Mesothelial cell of epicardium (in vitro differentiated cells): Measurements from ENCODE around the gene EVL. TPM values are rescaled to one million over a fixed set of nuclear protein-coding genes. Genes with fewer than 3 reads are reported as not detected.

Experiments used
- DNase-seq, 2 experiments: peaks; one replicate each; pipeline ENCODE4 v3.0.0; 2021; ENCODE audit warnings: low spot score in 2 of 2; ENCODE audit not compliant: unreplicated experiment in 2 of 2
- H3K27ac Mint-ChIP-seq: 2 replicates; pipeline ENCODE4 v1.8.0; 2021; ENCODE audit warnings: mixed read lengths
- H3K27me3 Mint-ChIP-seq: 2 replicates; pipeline ENCODE4 v1.8.0; 2021; ENCODE audit warnings: low read depth, mixed read lengths
- H3K36me3 Mint-ChIP-seq: 2 replicates; pipeline ENCODE4 v1.8.0; 2021; ENCODE audit warnings: mixed read lengths
- H3K4me1 Mint-ChIP-seq: 2 replicates; pipeline ENCODE4 v1.8.0; 2021; ENCODE audit warnings: mixed read lengths
- H3K4me3 Mint-ChIP-seq: 2 replicates; pipeline ENCODE4 v1.8.0; 2021; ENCODE audit warnings: mild to moderate bottlenecking, moderate library complexity, mixed read lengths
- H3K9me3 Mint-ChIP-seq: 2 replicates; pipeline ENCODE4 v1.8.0; 2021; ENCODE audit warnings: mixed read lengths
- total RNA-seq: library from RNA; stranded (reverse); gene quantifications from 3 replicates; pipeline ENCODE4 v1.2.1, GENCODE V29; 2021
- TF ChIP-seq, protein P1 (sequence below): fragments of 200-600 bp; sonication (generic); IDR thresholded peaks from one replicate; pipeline ENCODE4 v1.5.0; 2021; ENCODE audit warnings: antibody characterized with exemption; ENCODE audit not compliant: unreplicated experiment

The EVL gene
- total RNA-seq, 1 donor from 2014 or later = 250 TPM

DNA sequence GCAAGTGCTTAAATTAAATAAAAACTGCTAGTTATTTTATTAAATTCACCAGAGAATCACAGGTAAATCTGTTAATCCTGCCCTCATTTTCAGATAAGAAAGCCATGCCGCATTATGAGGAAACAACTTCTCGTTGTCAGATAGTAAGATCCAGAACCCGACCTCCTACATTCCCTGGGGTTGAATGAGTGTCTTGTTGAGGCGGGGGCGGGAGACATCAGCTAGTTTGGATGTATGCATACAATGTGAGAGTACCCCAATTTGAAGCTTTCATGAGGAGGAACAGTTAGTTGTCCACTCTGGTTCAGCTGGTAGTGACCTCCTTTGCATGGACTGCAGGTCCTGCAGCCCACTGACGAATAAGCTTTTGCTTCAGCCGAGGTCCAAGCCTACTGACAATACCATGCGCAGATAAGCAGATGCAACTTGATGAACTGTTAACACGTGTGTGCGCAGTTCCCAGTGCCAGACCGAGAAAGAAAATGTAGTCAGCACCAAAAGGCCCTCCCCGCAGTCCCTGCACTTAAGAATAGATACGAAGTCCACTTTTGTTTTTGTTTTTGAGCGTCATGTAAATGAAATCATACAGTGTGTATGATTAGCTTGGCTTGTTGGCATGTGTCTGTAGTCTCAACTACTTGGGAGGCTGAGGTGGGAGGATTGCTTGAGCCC lies 34.9 kb downstream of the EVL start:
- TF ChIP-seq, protein P1, sequence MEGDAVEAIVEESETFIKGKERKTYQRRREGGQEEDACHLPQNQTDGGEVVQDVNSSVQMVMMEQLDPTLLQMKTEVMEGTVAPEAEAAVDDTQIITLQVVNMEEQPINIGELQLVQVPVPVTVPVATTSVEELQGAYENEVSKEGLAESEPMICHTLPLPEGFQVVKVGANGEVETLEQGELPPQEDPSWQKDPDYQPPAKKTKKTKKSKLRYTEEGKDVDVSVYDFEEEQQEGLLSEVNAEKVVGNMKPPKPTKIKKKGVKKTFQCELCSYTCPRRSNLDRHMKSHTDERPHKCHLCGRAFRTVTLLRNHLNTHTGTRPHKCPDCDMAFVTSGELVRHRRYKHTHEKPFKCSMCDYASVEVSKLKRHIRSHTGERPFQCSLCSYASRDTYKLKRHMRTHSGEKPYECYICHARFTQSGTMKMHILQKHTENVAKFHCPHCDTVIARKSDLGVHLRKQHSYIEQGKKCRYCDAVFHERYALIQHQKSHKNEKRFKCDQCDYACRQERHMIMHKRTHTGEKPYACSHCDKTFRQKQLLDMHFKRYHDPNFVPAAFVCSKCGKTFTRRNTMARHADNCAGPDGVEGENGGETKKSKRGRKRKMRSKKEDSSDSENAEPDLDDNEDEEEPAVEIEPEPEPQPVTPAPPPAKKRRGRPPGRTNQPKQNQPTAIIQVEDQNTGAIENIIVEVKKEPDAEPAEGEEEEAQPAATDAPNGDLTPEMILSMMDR = no peak
- Mint-ChIP-seq H3K36me3 (peaks cover 17% of the 10 kb centered on the region), H3K9me3 (no peaks in the 10 kb centered on the region), H3K4me1 (peaks cover 20% of the 10 kb centered on the region), H3K4me3 (no peak overlapping the region), H3K27me3 (no peaks in the 10 kb centered on the region), H3K27ac (no peak overlapping the region)
- no peak for DNase-seq

DNA sequence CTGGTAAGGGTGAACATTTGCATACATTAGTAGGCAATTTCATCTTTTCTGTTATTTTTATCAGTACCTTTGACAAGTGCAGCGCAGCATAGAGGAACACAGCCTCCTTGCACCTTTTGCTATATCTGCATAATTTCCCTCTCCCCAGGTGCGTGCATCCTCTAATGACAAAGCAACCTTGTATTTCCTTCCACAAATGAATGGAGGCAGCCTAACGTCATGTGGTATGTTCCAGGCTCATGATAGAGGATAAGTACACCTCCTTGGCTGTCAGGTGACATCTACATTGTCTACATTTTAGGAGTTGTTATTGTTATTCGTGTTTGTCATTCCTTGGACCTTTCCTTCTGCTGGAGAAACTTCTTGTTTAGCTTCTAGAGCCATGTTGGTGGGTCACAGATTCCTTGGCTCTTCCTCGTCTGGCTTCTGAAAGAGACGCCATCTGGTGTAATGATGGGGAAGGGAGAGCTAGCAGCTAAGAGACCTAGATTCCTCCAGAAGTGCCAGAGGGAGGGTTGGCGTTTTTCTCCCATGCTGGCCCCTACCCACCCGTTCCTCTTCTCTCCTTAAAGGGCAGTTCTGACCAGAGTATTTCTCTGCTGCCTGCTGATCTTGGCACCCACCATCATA lies 37.0 kb downstream of the EVL start:
- no peak overlapping the region for H3K27ac Mint-ChIP-seq
- DNase-seq = no peak
- H3K36me3 Mint-ChIP-seq = peaks cover 15% of the 10 kb centered on the region
- TF ChIP-seq, protein P1 = no peak
- no peaks in the 10 kb centered on the region for H3K9me3 Mint-ChIP-seq
- no peak overlapping the region for H3K4me3 Mint-ChIP-seq
- no peaks in the 10 kb centered on the region for H3K27me3 Mint-ChIP-seq
- peaks cover 20% of the 10 kb centered on the region for H3K4me1 Mint-ChIP-seq

DNA sequence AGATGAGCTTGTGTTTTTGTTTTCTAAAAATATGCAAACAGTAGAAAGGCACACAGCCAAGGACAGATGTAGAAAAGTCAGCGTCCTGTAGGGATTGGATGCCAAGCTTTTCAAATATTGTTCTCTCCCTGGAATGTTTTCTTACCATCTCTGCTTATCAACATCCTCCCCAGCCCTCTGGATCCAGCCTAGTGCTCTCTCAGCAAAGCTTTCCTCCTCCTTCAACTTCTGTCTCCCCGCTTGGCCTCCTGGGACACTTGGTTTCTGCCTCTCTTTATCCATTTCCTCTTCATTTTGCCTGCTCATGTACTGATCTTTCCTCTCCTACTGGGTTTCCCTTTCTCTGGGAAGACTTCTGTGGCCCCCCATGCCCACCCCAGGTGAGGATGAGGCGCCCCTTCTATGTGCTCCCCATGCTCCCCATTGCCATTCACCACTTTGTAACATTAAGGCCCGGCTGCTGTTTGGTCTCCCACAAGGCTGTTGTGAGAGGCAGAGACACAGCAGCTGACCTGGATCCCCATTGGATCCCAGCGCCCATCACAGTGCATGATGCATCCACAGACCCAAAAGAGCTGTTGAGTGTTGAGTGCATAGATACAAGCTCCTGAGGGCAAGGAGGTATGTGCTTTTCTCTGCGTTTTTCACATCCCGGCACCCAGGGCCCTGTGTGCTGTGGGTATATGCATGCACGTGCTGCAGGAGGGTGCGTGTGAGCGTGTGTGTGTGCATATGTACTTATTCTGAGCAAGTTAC lies 38.2 kb downstream of the EVL start:
- no peak for DNase-seq
- no peak overlapping the region for H3K4me3 Mint-ChIP-seq
- no peaks in the 10 kb centered on the region for H3K9me3 Mint-ChIP-seq

DNA sequence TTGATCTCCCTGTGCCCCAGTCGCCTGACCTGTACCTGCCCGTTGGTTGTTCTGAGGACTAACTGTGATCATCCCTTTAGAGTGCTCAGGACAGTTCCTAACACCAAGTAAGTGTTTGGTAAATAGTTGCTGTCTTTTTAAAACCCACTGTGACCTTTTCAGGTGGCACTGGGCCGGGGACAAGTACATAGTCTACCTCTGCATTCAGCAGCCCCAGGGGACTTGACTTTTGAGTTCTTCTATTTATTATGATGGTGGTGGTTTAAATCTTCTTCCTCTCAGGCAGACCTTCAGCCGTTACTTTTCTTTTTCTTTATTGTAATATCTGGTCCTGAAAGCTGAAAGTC lies 38.8 kb downstream of the EVL start:
- H3K9me3 Mint-ChIP-seq = no peaks in the 10 kb centered on the region
- H3K27ac Mint-ChIP-seq = peak overlapping the region; percentile 1
- H3K4me1 Mint-ChIP-seq = peaks cover 29% of the 10 kb centered on the region
- no peaks in the 10 kb centered on the region for H3K27me3 Mint-ChIP-seq
- DNase-seq = no peak
- H3K4me3 Mint-ChIP-seq = no peak overlapping the region
- TF ChIP-seq, protein P1 = no peak
- peaks cover 7% of the 10 kb centered on the region for H3K36me3 Mint-ChIP-seq

More for the DNA sequence above, 38.2 kb downstream of the EVL start:
- peaks cover 26% of the 10 kb centered on the region for H3K4me1 Mint-ChIP-seq
- H3K27ac Mint-ChIP-seq = peak overlapping the region; percentile 23
- TF ChIP-seq, protein P1 = no peak
- peaks cover 7% of the 10 kb centered on the region for H3K36me3 Mint-ChIP-seq
- no peaks in the 10 kb centered on the region for H3K27me3 Mint-ChIP-seq

DNA sequence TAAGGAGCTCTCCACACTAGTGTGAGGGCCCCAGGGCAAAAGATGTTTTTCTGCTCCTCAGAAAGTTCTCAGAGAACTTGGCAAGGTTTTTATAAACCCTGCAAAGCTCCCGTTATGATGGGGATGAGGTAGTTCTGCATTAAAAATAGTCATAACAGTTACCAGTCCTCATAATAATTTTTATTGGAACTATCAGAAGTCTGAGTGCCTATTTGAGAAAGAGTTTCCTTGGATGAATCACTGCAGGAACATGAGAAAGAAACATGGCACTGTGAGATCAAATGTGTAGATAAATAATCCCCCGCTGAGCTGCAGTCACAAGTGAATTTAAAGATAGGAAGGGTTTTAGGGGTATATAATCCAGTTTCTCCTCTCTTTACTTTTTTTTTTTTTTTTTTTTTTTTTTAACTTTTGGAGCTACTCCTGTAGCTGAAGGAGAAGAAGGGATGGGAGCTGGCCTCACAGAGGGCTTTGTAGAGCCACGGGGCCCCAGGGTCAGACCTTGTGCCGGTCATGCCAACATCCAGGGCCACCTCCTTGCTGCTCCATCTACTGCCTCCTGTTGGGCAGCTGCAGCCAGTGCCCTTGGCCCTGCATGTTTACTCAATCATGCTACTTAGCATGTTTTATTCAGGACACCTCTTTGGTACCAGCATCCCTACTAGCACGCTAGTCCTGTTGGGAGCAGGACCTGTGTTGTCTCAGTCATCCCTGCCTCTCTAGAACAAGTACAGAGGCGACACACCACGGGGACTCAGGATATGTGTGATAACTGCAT lies 39.5 kb downstream of the EVL start:
- no peak for DNase-seq
- Mint-ChIP-seq H3K4me1 (peaks cover 29% of the 10 kb centered on the region), H3K27me3 (no peaks in the 10 kb centered on the region), H3K27ac (no peak overlapping the region), H3K4me3 (no peak overlapping the region), H3K9me3 (no peaks in the 10 kb centered on the region), H3K36me3 (peaks cover 7% of the 10 kb centered on the region)
- TF ChIP-seq, protein P1 = no peak
